GM18951 (cell line): Measurements from ENCODE around the gene CD27.
"Not testable (repeated sequence)": the region's sequence is repeated elsewhere in the genome, so short reads cannot be mapped to it uniquely, and the experiment has no call there.

Experiments
- POLR2A ChIP-seq: IDR thresholded peaks from 4 replicates; pipeline ENCODE4 v1.6.1; 2011; ENCODE audit warnings: mild to moderate bottlenecking; ENCODE audit not compliant: insufficient read length, insufficient read depth; ENCODE audit errors: extremely low read depth
- in situ Hi-C: fragments of 300-500 bp; cut with MboI; formaldehyde crosslinking; loops from one replicate; pipeline ENCODE4 v1.12.0; 2022; ENCODE audit warnings: low sequenced_read_pairs, mixed read lengths, inconsistent platforms; ENCODE audit not compliant: unreplicated experiment

CD27 gene

DNA sequence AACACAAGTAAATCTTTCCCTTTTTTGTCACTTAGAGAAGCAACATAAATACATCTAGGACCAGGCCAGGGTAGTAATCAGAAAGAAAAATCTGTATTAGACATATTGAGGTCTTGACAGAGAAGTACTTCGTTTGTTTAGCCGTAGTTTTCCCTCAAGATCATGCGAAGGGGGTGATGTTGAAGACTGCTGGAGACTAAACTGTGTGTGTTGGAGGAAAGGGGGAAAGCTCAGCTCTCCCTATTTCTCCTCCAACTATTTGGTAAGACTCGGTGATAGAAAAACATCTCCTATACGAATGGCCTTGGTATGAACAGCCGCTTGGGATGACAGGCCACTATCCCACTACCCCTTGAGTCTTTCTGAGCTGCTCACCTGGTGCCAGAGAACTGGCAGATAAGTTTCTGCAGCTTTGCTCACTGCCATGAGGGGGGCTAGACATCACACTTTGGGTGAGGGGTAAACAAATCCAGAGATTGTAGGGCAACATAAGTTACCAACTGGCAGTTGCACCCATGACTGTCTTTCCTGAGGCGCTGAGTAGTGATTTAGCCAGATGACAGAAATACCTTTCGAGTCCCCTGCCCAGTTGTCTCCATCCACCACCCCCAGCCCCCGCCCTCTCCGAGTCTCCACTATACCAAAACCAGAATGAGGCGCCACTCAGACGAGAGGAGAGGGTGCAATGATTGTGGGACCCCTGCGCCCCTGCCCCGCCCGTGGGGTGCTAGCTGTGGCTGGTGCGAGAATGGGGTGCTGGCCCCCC is 25.0 kb downstream of the CD27 start:
- in situ Hi-C loops = no loop called here
- no peak for TF ChIP-seq POLR2A

DNA sequence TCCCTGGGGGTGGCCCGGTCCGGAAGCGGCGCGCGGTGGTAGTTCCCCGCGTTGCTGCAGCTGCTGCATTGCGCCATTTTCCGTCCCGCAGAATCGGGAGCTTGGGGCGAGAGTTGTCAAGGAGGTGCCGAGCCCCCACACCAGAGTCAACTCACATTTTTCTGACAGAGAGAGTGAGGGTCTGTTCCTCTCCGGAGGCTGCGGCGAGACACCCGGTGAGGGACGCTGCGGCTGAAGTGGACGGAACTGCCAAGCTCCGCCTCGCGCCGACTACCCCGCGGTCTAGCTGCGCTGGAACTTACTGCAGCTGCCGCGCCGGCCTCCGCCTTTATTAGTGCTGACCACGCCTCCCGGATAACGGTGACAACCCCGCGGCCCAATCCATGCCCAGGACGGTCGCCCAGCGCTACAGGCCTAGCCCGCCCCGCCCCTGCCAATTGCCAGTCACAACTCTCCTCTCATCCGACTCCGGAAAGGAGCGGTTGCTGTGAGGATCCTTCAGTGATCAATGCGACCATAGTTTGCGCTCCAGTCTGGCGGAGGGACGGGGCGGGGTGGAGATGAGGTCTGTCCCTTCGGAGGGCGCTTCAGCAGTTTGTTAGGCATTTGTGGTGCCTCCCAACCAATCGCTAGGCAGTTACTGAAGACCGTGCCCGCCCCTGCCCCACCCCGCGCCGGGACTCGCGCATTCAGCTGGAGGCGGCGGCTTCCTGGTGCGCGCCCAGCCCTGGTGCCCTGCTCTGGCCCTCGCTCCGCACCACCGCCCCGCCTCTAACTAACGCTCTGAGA is 25.8 kb downstream of the CD27 start, which contains the start of gene VAMP1:
Gene VAMP1 (minus strand): TSS at position 303 of the 789 bp plus-strand sequence. CDS start 146 bp downstream, at position 157.
- peak; percentile 100 for TF ChIP-seq POLR2A
- in situ Hi-C loops = no loop called here

GRCh38 chr12:6471989-6472360 is 27.2 kb downstream of the CD27 start:
- in situ Hi-C loops = no loop called here
- TF ChIP-seq POLR2A = no peak

- in situ Hi-C loops = no loop called here
- TF ChIP-seq POLR2A = no peak
Measured at GRCh38 chr12:6472491-6472890, 27.7 kb downstream of the CD27 start.

- in situ Hi-C loops = not testable (repeated sequence)
Measured at GRCh38 chr12:6475233-6475975, 30.6 kb downstream of the CD27 start.

- in situ Hi-C loops = no loop called here
Measured at GRCh38 chr12:6476489-6476888, 31.7 kb downstream of the CD27 start.

GRCh38 chr12:6477601-6478377 is 33.0 kb downstream of the CD27 start:
- in situ Hi-C loops = not testable (repeated sequence)

More at GRCh38 chr12:6476489-6476888, 31.7 kb downstream of the CD27 start:
- no peak for TF ChIP-seq POLR2A

- in situ Hi-C loops = no loop called here
- no peak for TF ChIP-seq POLR2A
Measured at GRCh38 chr12:6478416-6478815, 33.7 kb downstream of the CD27 start.

- no peak for TF ChIP-seq POLR2A
- in situ Hi-C loops = no loop called here
Measured at GRCh38 chr12:6488240-6488639, 43.5 kb downstream of the CD27 start.

GRCh38 chr12:6489449-6489848 is 44.7 kb downstream of the CD27 start:
- in situ Hi-C loops = no loop called here
- no peak for TF ChIP-seq POLR2A

DNA sequence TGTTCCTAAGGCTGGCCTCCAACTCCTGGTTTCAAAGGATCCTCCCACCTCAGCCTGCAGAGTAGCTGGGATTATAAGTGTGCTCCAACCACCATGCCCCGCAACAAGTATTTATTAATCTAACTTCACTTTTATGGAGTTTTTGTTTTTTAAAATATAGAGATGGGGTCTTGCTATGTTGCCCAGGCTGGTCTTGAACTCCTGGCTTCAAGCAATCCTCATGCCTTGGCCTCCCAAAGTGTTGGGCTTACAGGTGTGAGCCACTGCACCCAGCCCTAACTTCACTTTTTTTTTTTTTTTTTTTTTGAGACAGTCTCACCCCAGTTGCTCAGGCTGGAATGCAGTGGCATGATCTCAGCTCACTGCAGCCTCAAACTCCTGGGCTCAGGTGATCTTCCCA is 45.9 kb downstream of the CD27 start:
- in situ Hi-C loops = not testable (repeated sequence)

GRCh38 chr12:6492838-6493496 is 48.2 kb downstream of the CD27 start, which contains the start of gene MRPL51:
MRPL51 (minus strand) TSS chr12:6493262; CDS start chr12:6493136, 126 bp downstream.
- in situ Hi-C loops = no loop called here
- TF ChIP-seq POLR2A = peak; percentile 88
